HL-60/S4 treated with phorbol 12-myristate 13-acetate at 8.2 ng/mL for 4 days and 3 days (cell line): Measurements from ENCODE around the gene FLT1.

Experiments used
- in situ Hi-C: fragments of 300-500 bp; cut with MboI; formaldehyde crosslinking; loops from 2 replicates; pipeline ENCODE4 v1.15.0; 2022; ENCODE audit warnings: low sequenced_read_pairs

The FLT1 gene

GRCh38 chr13:28268800-28269223, 226.1 kb downstream of the FLT1 start:
- in situ Hi-C loops, result no loop called here

GRCh38 chr13:28267497-28267896, 227.4 kb downstream of the FLT1 start:
- in situ Hi-C loops, result no loop called here

DNA sequence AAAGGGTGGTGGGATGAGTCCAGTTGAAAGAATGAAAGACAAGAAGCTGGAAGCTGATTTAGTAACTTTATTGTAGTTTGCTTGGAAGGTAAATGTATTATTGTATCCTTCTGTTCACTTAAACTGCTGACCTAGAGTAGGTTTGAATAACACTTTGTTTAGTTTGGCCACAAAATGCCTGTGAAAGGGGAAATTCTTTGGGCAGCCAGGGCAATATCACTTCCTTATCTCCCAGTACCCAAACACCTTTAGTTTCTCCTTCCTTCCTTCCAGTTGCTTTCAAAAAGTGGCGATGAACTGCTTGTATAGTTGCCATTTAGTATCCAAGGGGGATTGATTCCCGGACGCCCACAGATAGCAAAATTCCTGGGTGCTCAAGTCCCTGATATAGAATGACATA, 236.5 kb downstream of the FLT1 start:
- in situ Hi-C loops, result no loop called here

- in situ Hi-C loops, result no loop called here
Observed at GRCh38 chr13:28257305-28257704, 237.6 kb downstream of the FLT1 start.

DNA sequence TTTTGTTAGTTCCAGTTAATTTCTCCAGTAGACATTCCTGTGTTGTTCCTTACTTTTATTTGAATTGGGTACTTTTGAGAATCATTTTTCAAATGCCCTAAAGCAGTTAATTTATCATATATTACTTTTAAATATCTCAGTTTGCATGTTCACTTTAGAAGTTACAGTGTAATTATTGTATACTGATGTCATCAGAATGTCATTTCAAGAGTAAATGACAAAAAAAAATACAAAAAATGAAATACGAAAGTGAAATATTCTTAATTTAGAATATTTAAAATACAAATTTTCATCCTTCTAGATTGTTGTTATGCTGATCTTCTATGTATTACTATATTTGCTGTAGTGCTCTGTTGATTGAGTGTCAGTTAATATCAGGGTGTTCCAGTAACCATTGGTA, 242.4 kb downstream of the FLT1 start:
- in situ Hi-C loops, result no loop called here

DNA sequence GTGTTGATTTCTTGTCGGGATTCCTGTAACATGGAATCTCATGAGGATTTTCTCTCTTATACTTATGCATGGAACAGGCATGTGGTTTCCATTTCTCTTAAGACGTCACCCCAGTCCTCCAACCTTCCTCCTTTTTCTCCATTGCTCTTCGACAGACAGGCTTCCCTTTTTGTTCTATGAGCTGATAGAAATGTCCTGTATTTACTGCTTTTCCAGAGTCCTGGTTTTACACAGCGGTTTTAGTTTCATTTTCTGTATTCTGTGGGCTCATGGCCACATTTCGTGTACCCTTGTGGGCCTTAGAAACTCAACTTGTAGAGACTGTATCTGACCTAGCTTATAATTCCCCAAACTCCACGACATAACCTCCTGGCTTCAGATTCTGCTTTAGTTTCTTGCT, 243.5 kb downstream of the FLT1 start:
- in situ Hi-C loops, result no loop called here

DNA sequence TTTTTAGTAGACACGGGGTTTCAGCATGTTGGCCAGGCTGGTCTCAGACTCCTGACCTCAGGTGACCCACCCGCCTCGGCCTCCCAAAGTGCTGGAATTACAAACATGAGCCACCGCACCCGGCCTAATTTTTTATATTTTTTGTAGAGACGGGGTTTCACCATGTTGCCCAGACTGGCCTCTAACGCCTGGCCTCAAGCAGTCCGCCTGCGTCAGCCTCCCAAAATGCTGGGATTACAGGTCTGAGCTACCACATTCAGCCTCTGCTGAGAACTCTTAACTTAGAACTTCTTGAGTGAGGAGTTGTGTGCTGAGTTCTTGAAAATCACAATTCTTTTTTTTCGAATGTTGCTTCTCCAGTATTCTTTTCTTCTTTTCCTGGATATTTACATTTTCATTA, 244.4 kb downstream of the FLT1 start:
- in situ Hi-C loops, result no loop called here
